ENCODE results near the gene SNTA1.

GRCh38 chr20:33407796-33408195 is 35.8 kb downstream of the SNTA1 start:
- TF ChIP-seq CTCF (IDR thresholded peaks at IDR 0.05) (no peak), POLR2A (IDR thresholded peaks at IDR 0.05) (no peak)
